GM18858 (cell line): ENCODE data around the gene ABCG5.

ENCODE experiments used
- ATAC-seq: cut with Tn5 transposase; IDR thresholded peaks from one replicate; pipeline ENCODE4 v1.9.1; 2021; ENCODE audit not compliant: unreplicated experiment

ABCG5 gene

GRCh38 chr2:43842866-43843226 lies 4.2 kb upstream of the ABCG5 start:
- no peak for ATAC-seq

GRCh38 chr2:43841949-43842865 lies 3.6 kb upstream of the ABCG5 start:
- ATAC-seq, result no peak

- no peak for ATAC-seq
Measured at GRCh38 chr2:43840965-43841364, 2.3 kb upstream of the ABCG5 start.

- ATAC-seq, result no peak
Measured at GRCh38 chr2:43839776-43840564, 1.3 kb upstream of the ABCG5 start.

- ATAC-seq, result no peak
Measured at GRCh38 chr2:43837831-43838559, 644 bp downstream of the ABCG5 start.

- ATAC-seq, result no peak
Measured at GRCh38 chr2:43837033-43837432, 1.6 kb downstream of the ABCG5 start.

- ATAC-seq, result no peak
Measured at GRCh38 chr2:43832457-43832856, 6.2 kb downstream of the ABCG5 start.

- ATAC-seq, result no peak
Measured at GRCh38 chr2:43831543-43832294, 6.9 kb downstream of the ABCG5 start.

GRCh38 chr2:43826305-43827250 lies 12.1 kb downstream of the ABCG5 start:
- no peak for ATAC-seq

GRCh38 chr2:43825841-43826240 lies 12.8 kb downstream of the ABCG5 start:
- no peak for ATAC-seq

GRCh38 chr2:43824951-43825493 lies 13.6 kb downstream of the ABCG5 start:
- no peak for ATAC-seq

- ATAC-seq, result no peak
Measured at GRCh38 chr2:43824512-43824911, 14.1 kb downstream of the ABCG5 start.

GRCh38 chr2:43823751-43824150 lies 14.9 kb downstream of the ABCG5 start:
- ATAC-seq, result no peak

GRCh38 chr2:43822839-43823238 lies 15.8 kb downstream of the ABCG5 start:
- no peak for ATAC-seq

- no peak for ATAC-seq
Measured at GRCh38 chr2:43819491-43820163, 19.0 kb downstream of the ABCG5 start.

- no peak for ATAC-seq
Measured at GRCh38 chr2:43818761-43819160, 19.9 kb downstream of the ABCG5 start.

- ATAC-seq, result no peak
Measured at GRCh38 chr2:43814711-43815110, 23.9 kb downstream of the ABCG5 start.

GRCh38 chr2:43812947-43813346 lies 25.7 kb downstream of the ABCG5 start:
- no peak for ATAC-seq

- no peak for ATAC-seq
Measured at GRCh38 chr2:43812006-43812405, 26.6 kb downstream of the ABCG5 start.
